Rectal smooth muscle tissue (tissue), 1 donor: ENCODE data around the gene ANKRD60.

Experiments
- H3K27ac ChIP-seq: one replicate; pipeline ENCODE4 v1.7.0; 2013; ENCODE audit warnings: low read depth, low read length, inconsistent platforms
- H3K27me3 ChIP-seq: one replicate; pipeline ENCODE4 v1.7.0; 2013; ENCODE audit warnings: low read length; ENCODE audit not compliant: control insufficient read depth, insufficient read depth
- H3K36me3 ChIP-seq: one replicate; pipeline ENCODE4 v1.7.0; 2013; ENCODE audit warnings: low read length; ENCODE audit not compliant: control insufficient read depth, insufficient read depth
- H3K4me1 ChIP-seq: one replicate; pipeline ENCODE4 v1.7.0; 2013; ENCODE audit warnings: low read length; ENCODE audit not compliant: control insufficient read depth, insufficient read depth
- H3K4me3 ChIP-seq: one replicate; pipeline ENCODE4 v1.7.0; 2013; ENCODE audit warnings: low read length
- H3K9ac ChIP-seq: one replicate; pipeline ENCODE4 v1.7.0; 2013; ENCODE audit warnings: low read length

Gene ANKRD60

GRCh38 chr20:58228484-58229197 lies at the start of gene ANKRD60:
ANKRD60 (minus strand) TSS chr20:58228653; CDS start chr20:58228653, 0 bp downstream.
- H3K4me3 ChIP-seq = peak within 1 kb of the TSS; percentile 46
- H3K36me3 ChIP-seq = no peaks in the 10 kb centered on the region
- peaks cover 15% of the 10 kb centered on the region for H3K27me3 ChIP-seq
- H3K9ac ChIP-seq = no peak within 1 kb of the TSS
- peaks cover 3% of the 10 kb centered on the region for H3K4me1 ChIP-seq
- H3K27ac ChIP-seq = no peak within 1 kb of the TSS

GRCh38 chr20:58277578-58278472 lies 49.4 kb upstream of the ANKRD60 start:
- H3K4me3 ChIP-seq = no peak overlapping the region
- H3K27me3 ChIP-seq = no peaks in the 10 kb centered on the region
- H3K36me3 ChIP-seq = no peaks in the 10 kb centered on the region
- H3K4me1 ChIP-seq = no peaks in the 10 kb centered on the region
- H3K27ac ChIP-seq = no peak overlapping the region
- no peak overlapping the region for H3K9ac ChIP-seq

DNA sequence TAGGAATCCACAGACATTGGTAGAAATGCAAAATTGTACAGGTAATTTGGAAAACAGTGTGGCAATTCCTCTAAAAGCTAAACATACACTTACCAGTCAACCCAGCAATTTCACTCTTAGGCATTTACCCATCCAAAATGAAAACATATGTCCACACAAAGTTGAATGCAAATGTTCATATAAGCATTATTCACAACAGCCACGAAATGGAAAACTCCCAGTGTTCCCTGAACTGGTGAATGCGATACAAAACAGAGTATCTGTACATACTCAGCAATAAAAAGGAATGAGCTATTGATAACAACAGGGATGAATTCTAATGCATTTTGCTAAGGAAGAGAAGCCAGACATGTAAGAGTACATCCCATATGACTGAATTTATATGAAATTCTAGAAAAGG lies 48.7 kb upstream of the ANKRD60 start:
- no peak overlapping the region for H3K4me3 ChIP-seq
- no peaks in the 10 kb centered on the region for H3K36me3 ChIP-seq
- H3K27ac ChIP-seq = no peak overlapping the region
- no peaks in the 10 kb centered on the region for H3K27me3 ChIP-seq
- H3K4me1 ChIP-seq = no peaks in the 10 kb centered on the region
- H3K9ac ChIP-seq = no peak overlapping the region

GRCh38 chr20:58274384-58274783 lies 45.9 kb upstream of the ANKRD60 start:
- Histone ChIP-seq H3K27me3 (no peaks in the 10 kb centered on the region), H3K36me3 (no peaks in the 10 kb centered on the region), H3K4me3 (no peak overlapping the region), H3K4me1 (no peaks in the 10 kb centered on the region), H3K27ac (no peak overlapping the region), H3K9ac (no peak overlapping the region)

GRCh38 chr20:58271606-58272351 lies 43.3 kb upstream of the ANKRD60 start:
- Histone ChIP-seq H3K9ac (no peak overlapping the region), H3K27me3 (no peaks in the 10 kb centered on the region), H3K36me3 (peaks cover 11% of the 10 kb centered on the region), H3K27ac (no peak overlapping the region), H3K4me3 (no peak overlapping the region), H3K4me1 (no peaks in the 10 kb centered on the region)

DNA sequence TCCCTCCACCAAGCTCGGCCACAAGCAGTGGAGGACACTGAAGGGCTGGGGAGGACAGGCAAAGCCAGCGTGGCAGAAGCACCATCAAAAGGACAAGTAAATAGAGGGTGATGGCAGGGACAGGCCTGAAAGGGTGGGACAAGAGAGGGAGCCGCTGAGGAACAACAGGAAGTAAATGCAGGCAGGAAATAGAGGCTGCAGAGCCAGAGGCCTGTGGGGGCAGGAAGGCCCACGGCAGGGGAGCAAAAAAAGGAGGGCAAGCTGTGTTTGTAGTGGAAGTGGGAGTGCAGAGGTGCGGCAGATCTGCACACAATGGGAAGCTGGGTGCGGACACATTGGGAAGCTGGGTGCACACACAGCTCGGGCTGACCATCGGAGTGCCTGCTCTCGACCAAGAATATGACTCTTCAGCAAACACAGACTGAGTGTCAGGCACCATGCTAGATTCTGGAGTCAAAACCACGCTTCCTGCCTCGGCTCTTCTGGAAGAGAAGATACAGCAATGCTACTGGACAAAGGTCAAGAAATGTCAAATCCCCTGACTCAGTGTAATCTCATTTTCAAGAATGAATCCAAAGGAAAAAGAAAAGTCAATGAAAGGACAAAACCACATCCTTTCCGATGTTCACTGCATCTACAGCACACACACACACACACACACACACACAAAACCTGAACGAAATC lies 40.6 kb upstream of the ANKRD60 start:
- Histone ChIP-seq H3K4me3 (no peak overlapping the region), H3K36me3 (peaks cover 11% of the 10 kb centered on the region), H3K9ac (no peak overlapping the region), H3K4me1 (no peaks in the 10 kb centered on the region), H3K27me3 (no peaks in the 10 kb centered on the region), H3K27ac (no peak overlapping the region)

DNA sequence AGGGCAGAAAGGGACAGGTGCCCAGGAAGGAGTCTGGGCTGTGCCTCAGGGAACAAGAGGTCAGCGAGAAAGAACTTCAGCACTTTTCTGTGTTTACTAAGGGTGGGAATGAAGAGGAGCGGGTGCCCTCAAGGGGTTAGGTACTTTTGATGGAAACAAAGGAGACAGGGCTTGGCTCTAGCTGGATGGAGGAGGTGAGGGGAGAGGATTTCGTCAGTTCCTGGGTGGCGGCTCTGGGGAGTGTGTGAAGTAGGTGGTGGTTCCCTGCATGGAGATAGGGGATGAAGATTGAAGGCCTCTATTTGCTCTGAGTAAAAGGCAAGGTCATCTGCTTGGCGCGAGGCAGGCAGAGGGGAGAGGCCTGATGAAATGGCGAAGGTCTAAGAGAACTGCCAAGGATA lies 40.0 kb upstream of the ANKRD60 start:
- Histone ChIP-seq H3K9ac (no peak overlapping the region), H3K27me3 (no peaks in the 10 kb centered on the region), H3K4me3 (no peak overlapping the region), H3K36me3 (peaks cover 11% of the 10 kb centered on the region), H3K4me1 (no peaks in the 10 kb centered on the region), H3K27ac (no peak overlapping the region)

- no peaks in the 10 kb centered on the region for H3K4me1 ChIP-seq
- no peaks in the 10 kb centered on the region for H3K27me3 ChIP-seq
- H3K9ac ChIP-seq = no peak overlapping the region
- H3K4me3 ChIP-seq = no peak overlapping the region
- H3K36me3 ChIP-seq = peaks cover 11% of the 10 kb centered on the region
- no peak overlapping the region for H3K27ac ChIP-seq
These were observed 39.1 kb upstream of the ANKRD60 start for GRCh38 chr20:58267389-58268215.

DNA sequence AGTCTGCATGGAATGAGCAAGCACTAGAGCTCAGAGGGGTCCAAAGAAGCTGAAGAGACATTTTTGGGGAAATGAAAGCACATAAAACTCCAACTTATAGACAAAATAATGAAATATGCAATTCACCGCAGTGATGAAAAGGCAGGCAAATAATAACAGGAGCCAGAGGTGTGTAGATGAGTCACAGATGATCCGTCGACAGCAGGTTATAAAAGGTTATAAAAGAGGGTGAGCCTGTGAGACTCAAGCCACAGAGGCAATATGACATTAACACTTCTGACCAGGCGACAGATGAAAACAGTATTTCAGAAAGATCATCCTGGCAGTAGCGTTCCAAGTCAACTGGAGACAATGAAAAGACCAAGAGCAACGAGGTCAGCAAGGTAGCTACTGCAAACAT lies 35.8 kb upstream of the ANKRD60 start:
- H3K4me3 ChIP-seq = no peak overlapping the region
- H3K27ac ChIP-seq = no peak overlapping the region
- H3K9ac ChIP-seq = no peak overlapping the region
- H3K36me3 ChIP-seq = peaks cover 11% of the 10 kb centered on the region
- no peaks in the 10 kb centered on the region for H3K27me3 ChIP-seq
- H3K4me1 ChIP-seq = no peaks in the 10 kb centered on the region

- no peak overlapping the region for H3K4me3 ChIP-seq
- H3K27ac ChIP-seq = no peak overlapping the region
- H3K36me3 ChIP-seq = no peaks in the 10 kb centered on the region
- no peaks in the 10 kb centered on the region for H3K4me1 ChIP-seq
- H3K9ac ChIP-seq = no peak overlapping the region
- no peaks in the 10 kb centered on the region for H3K27me3 ChIP-seq
These were observed 33.2 kb upstream of the ANKRD60 start for GRCh38 chr20:58261660-58262059.

GRCh38 chr20:58260006-58260405 lies 31.6 kb upstream of the ANKRD60 start:
- H3K27me3 ChIP-seq = no peaks in the 10 kb centered on the region
- no peaks in the 10 kb centered on the region for H3K36me3 ChIP-seq

More at GRCh38 chr20:58260006-58260405, 31.6 kb upstream of the ANKRD60 start:
- no peak overlapping the region for H3K27ac ChIP-seq
- no peaks in the 10 kb centered on the region for H3K4me1 ChIP-seq
- no peak overlapping the region for H3K9ac ChIP-seq
- H3K4me3 ChIP-seq = no peak overlapping the region
